Aorta (tissue), 5 donors: ENCODE measurements around the gene COL5A1. TPM values are rescaled to one million over a fixed set of nuclear protein-coding genes. Genes with fewer than 3 reads are reported as not detected.

Source experiments
- ATAC-seq: fragments of 200-7000 bp; cut with Tn5 transposase; one replicate; pipeline ENCODE4 v1.9.1; 2022; ENCODE audit warnings: moderate library complexity; ENCODE audit not compliant: low FRiP score
- DNase-seq, 2 donors: peaks; one replicate each; pipeline ENCODE4 v3.0.0-alpha.2; 2020
- H3K27ac ChIP-seq, 2 donors: one replicate each; pipeline ENCODE4 v1.5.1; 2013; ENCODE audit warnings: low read length in 2 of 2, mild to moderate bottlenecking in 2 of 2, moderate library complexity in 2 of 2, control low read depth in 1 of 2, inconsistent platforms in 1 of 2, low read depth in 1 of 2
- H3K27me3 ChIP-seq, 2 donors: one replicate each; pipeline ENCODE4 v1.6.1; 2013; ENCODE audit warnings: control low read depth in 1 of 2, low read length in 1 of 2, mild to moderate bottlenecking in 1 of 2, moderate library complexity in 1 of 2; ENCODE audit not compliant: insufficient read depth in 2 of 2, control insufficient read depth in 1 of 2
- H3K36me3 ChIP-seq, 2 donors: one replicate each; pipeline ENCODE4 v1.6.1; 2013; ENCODE audit warnings: control low read depth in 1 of 2, low read length in 1 of 2, mild to moderate bottlenecking in 1 of 2; ENCODE audit not compliant: insufficient read depth in 2 of 2, control insufficient read depth in 1 of 2
- H3K4me1 ChIP-seq, 2 donors: one replicate each; pipeline ENCODE4 v1.6.1; 2013; ENCODE audit warnings: low read length in 2 of 2, control low read depth in 1 of 2, mild to moderate bottlenecking in 1 of 2, moderate library complexity in 1 of 2; ENCODE audit not compliant: insufficient read depth in 2 of 2, control insufficient read depth in 1 of 2
- H3K4me3 ChIP-seq, 2 donors: one replicate each; pipeline ENCODE4 v1.5.1; 2013; ENCODE audit warnings: low read length in 2 of 2, control low read depth in 1 of 2, mild to moderate bottlenecking in 1 of 2
- H3K9me3 ChIP-seq: one replicate; pipeline ENCODE4 v1.6.1; 2013; ENCODE audit warnings: mild to moderate bottlenecking, low read length; ENCODE audit not compliant: control insufficient read depth
- WGBS, 2 donors: extraction: QIAGEN DNeasy Blood & Tissue Kit; methylation state at CpG; one replicate each; pipeline ENCODE4 v1.1.7; 2013; 5-methylcytosine and 5-hydroxymethylcytosine counted together
- intact Hi-C, 2 donors: fragments of 100-400 bp; cut with DNase I; formaldehyde crosslinking; loops; one replicate each; pipeline versions ENCODE4 v1.14.2 to v1.15.0; 2022
- long read RNA-seq, 2 donors: library from polyadenylated mRNA; unstranded; transcript quantifications; one replicate each; pipeline ENCODE4 v2.0.0, GENCODE V29; 2020 to 2021
- polyA plus RNA-seq, 2 donors: library from polyadenylated mRNA; stranded (reverse); fragments of 200-250 nt; gene quantifications; one replicate each; pipeline ENCODE4 v1.2.3, GENCODE V29; 2013
- total RNA-seq, 2 donors: library from RNA; stranded (reverse); fragmentation: NEBNext Ultra II Directional; extraction: Animal tissue kit (Norgen Biotek cat#: 25700); gene quantifications; one replicate each; pipeline ENCODE4 v1.2.1, GENCODE V29; 2021
- donor health status: healthy with polysubstance abuse.
- donor health status: Bipolar disorder and iron deficiency.
- donor health status: DM: no; HTN: no; CAD: no.
- donor health status: DM: no; HTN: no; CAD: no.
- donor health status: DM: yes; HTN: yes; CAD: no.

Gene COL5A1
- total RNA-seq: 100 to 1,000 TPM; 108 to 159 TPM
- polyA plus RNA-seq: 10 to 100 TPM; 18.7 to 57.7 TPM
- long read RNA-seq, donor 1, partial matches to known transcripts: 123 of 175 reads
- long read RNA-seq, donor 1, other reads (novel, unspliced or antisense): 52 of 175 reads
- long read RNA-seq, donor 2, partial matches to known transcripts: 163 of 210 reads
- long read RNA-seq, donor 2, other reads (novel, unspliced or antisense): 47 of 210 reads

- Histone ChIP-seq H3K36me3 (no peaks in the 10 kb centered on the region), H3K4me1 (no peaks in the 10 kb centered on the region), H3K9me3 (no peaks in the 10 kb centered on the region), H3K27me3 (no peaks in the 10 kb centered on the region), H3K27ac (peak within 1 kb of the TSS; percentile 29 to 93), H3K4me3 (peak within 1 kb of the TSS; percentile 84 to 87)
- ATAC-seq: peak; percentile 90
- WGBS, 2 donors: 0 to 1% methylated on average over 56 to 72 of the region's 72 CpGs
- DNase-seq: peak; percentile 94 to 97
- intact Hi-C loops: loop anchor here (1.0 to 10.0 kb wide), 5 partner anchors 39 to 192 kb away; no protein-coding TSS in a partner anchor
These were observed at the start of gene COL5A1 for GRCh38 chr9:134641173-134641989. TSS of gene COL5A1 (plus strand) at chr9:134641803. CDS start at chr9:134642188, 385 bp downstream.

GRCh38 chr9:134592018-134592818, 49.4 kb upstream of the COL5A1 start:
- no peak overlapping the region for H3K4me3 ChIP-seq
- intact Hi-C loops: no loop called here
- DNase-seq: peak; percentile 63 to 86
- H3K4me1 ChIP-seq: no peaks in the 10 kb centered on the region
- no peaks in the 10 kb centered on the region for H3K27me3 ChIP-seq
- no peak overlapping the region for H3K27ac ChIP-seq
- no peaks in the 10 kb centered on the region for H3K9me3 ChIP-seq
- ATAC-seq: peak; percentile 70
- WGBS, 2 donors: 63 to 64% methylated on average over 34 of the region's 34 CpGs
- no peaks in the 10 kb centered on the region for H3K36me3 ChIP-seq

- Histone ChIP-seq H3K4me3 (no peak overlapping the region), H3K36me3 (no peaks in the 10 kb centered on the region), H3K27ac (no peak overlapping the region), H3K27me3 (no peaks in the 10 kb centered on the region), H3K9me3 (no peaks in the 10 kb centered on the region), H3K4me1 (no peaks in the 10 kb centered on the region)
- intact Hi-C loops: no loop called here
- DNase-seq (no peak), ATAC-seq (no peak)
- WGBS, 2 donors: 85 to 88% methylated on average over 9 of the region's 9 CpGs
These were observed 48.8 kb upstream of the COL5A1 start for GRCh38 chr9:134592819-134593200.

- H3K36me3 ChIP-seq: no peaks in the 10 kb centered on the region
- H3K4me3 ChIP-seq: no peak overlapping the region
- no peaks in the 10 kb centered on the region for H3K4me1 ChIP-seq
- intact Hi-C loops: no loop called here
- H3K9me3 ChIP-seq: no peaks in the 10 kb centered on the region
- H3K27ac ChIP-seq: no peak overlapping the region
- no peaks in the 10 kb centered on the region for H3K27me3 ChIP-seq
- ATAC-seq (no peak), DNase-seq (no peak)
- WGBS, 2 donors: 95% methylated on average over 25 of the region's 25 CpGs
These were observed 48.1 kb upstream of the COL5A1 start for GRCh38 chr9:134593286-134594077.

- Histone ChIP-seq H3K4me3 (no peak overlapping the region), H3K9me3 (no peaks in the 10 kb centered on the region), H3K27ac (no peak overlapping the region), H3K27me3 (no peaks in the 10 kb centered on the region), H3K4me1 (no peaks in the 10 kb centered on the region), H3K36me3 (no peaks in the 10 kb centered on the region)
- intact Hi-C loops: no loop called here
- no peak for DNase-seq
- no peak for ATAC-seq
- 95 to 96% methylated on average over 15 of the region's 15 CpGs for WGBS, 2 donors
These were observed 47.3 kb upstream of the COL5A1 start for GRCh38 chr9:134594078-134594941.

- Histone ChIP-seq H3K27me3 (no peaks in the 10 kb centered on the region), H3K36me3 (no peaks in the 10 kb centered on the region), H3K27ac (no peak overlapping the region), H3K4me3 (no peak overlapping the region), H3K9me3 (no peaks in the 10 kb centered on the region), H3K4me1 (no peaks in the 10 kb centered on the region)
- ATAC-seq (no peak), DNase-seq (no peak)
- WGBS, 2 donors: 96 to 97% methylated on average over 9 of the region's 9 CpGs
- intact Hi-C loops: no loop called here
These were observed 46.6 kb upstream of the COL5A1 start for GRCh38 chr9:134595014-134595413.

- WGBS, 2 donors: 94 to 95% methylated on average over 25 of the region's 25 CpGs
- intact Hi-C loops: no loop called here
- DNase-seq: no peak
These were observed 44.3 kb upstream of the COL5A1 start for GRCh38 chr9:134597041-134597913.

More at GRCh38 chr9:134597041-134597913, 44.3 kb upstream of the COL5A1 start:
- Histone ChIP-seq H3K27ac (no peak overlapping the region), H3K4me1 (no peaks in the 10 kb centered on the region), H3K27me3 (no peaks in the 10 kb centered on the region), H3K9me3 (no peaks in the 10 kb centered on the region), H3K36me3 (no peaks in the 10 kb centered on the region), H3K4me3 (no peak overlapping the region)
- no peak for ATAC-seq
